Muscle of leg (tissue), 16 donors: ENCODE results near the gene RIOX2. TPM values are rescaled to one million over a fixed set of nuclear protein-coding genes. Genes with fewer than 3 reads are reported as not detected.
"Not testable (repeated sequence)": the region's sequence is repeated elsewhere in the genome, so short reads cannot be mapped to it uniquely, and the experiment has no call there.

Experiments used
- DNase-seq: peaks from one replicate; pipeline ENCODE4 v3.0.0; 2013
- H3K27ac ChIP-seq: one replicate; pipeline ENCODE4 v1.5.1; 2013; ENCODE audit warnings: mild to moderate bottlenecking, low read length, control low read depth
- H3K27me3 ChIP-seq: one replicate; pipeline ENCODE4 v1.6.1; 2013; ENCODE audit warnings: low read length; ENCODE audit not compliant: control insufficient read depth, insufficient read depth
- H3K36me3 ChIP-seq: one replicate; pipeline ENCODE4 v1.6.1; 2013; ENCODE audit warnings: low read length; ENCODE audit not compliant: control insufficient read depth, insufficient read depth
- H3K4me1 ChIP-seq: one replicate; pipeline ENCODE4 v1.6.1; 2013; ENCODE audit warnings: low read length; ENCODE audit not compliant: control insufficient read depth, insufficient read depth
- H3K4me3 ChIP-seq: one replicate; pipeline ENCODE4 v1.5.1; 2013; ENCODE audit warnings: low read length, control low read depth
- H3K9me3 ChIP-seq: replicated peaks from 2 replicates; pipeline ENCODE4 v1.6.1; 2013; ENCODE audit warnings: low read depth, low read length; ENCODE audit not compliant: control insufficient read depth
- WGBS: methylation state at CpG from one replicate; pipeline ENCODE4 v1.1.5; 2013; ENCODE audit warnings: missing lambda C conversion rate; ENCODE audit not compliant: insufficient coverage; 5-methylcytosine and 5-hydroxymethylcytosine counted together
- long read RNA-seq, 11 donors: transcript quantifications; one replicate each; lab custom pipeline, GENCODE V29; 2026
- polyA plus RNA-seq, 8 donors: library from polyadenylated mRNA; unstranded; fragments of 120-200 nt; gene quantifications; one replicate each; pipeline versions ENCODE4 v1.2.1 to v1.2.3, GENCODE V29; 2013; ENCODE audit warnings: inconsistent platforms in 1 of 8, low replicate concordance in 1 of 8; ENCODE audit not compliant: insufficient read length in 8 of 8, insufficient read depth in 1 of 8
- total RNA-seq: library from RNA; stranded (reverse); fragments of 120-200 nt; gene quantifications from one replicate; pipeline ENCODE4 v1.2.4, GENCODE V29; 2013

The RIOX2 gene
- total RNA-seq, result 38.6 TPM
- 10 to 100 TPM; 34.6 to 44.7 (median 38.8) TPM for polyA plus RNA-seq
- long read RNA-seq, donor 1, full-length matches to known transcripts, result 4 of 4 reads
- long read RNA-seq, donor 1, partial matches to known transcripts, result 0 of 4 reads
- long read RNA-seq, donor 1, other reads (novel, unspliced or antisense), result 0 of 4 reads
- long read RNA-seq, donor 2, result 0 reads
- long read RNA-seq, donor 3, full-length matches to known transcripts, result 7 of 7 reads
- long read RNA-seq, donor 3, partial matches to known transcripts, result 0 of 7 reads
- long read RNA-seq, donor 3, other reads (novel, unspliced or antisense), result 0 of 7 reads
- long read RNA-seq, donor 4, transcript RIOX2-203 (10 exons, 2,341 nt), result major isoform, 5 of 5 reads
- long read RNA-seq, donor 4, partial matches to known transcripts, result 0 of 5 reads
- long read RNA-seq, donor 4, other reads (novel, unspliced or antisense), result 0 of 5 reads
- long read RNA-seq, donor 5, full-length matches to known transcripts, result 16 of 28 reads
- long read RNA-seq, donor 5, partial matches to known transcripts, result 12 of 28 reads
- long read RNA-seq, donor 5, other reads (novel, unspliced or antisense), result 0 of 28 reads
- long read RNA-seq, donor 6, full-length matches to known transcripts, result 9 of 9 reads
- long read RNA-seq, donor 6, partial matches to known transcripts, result 0 of 9 reads
- long read RNA-seq, donor 6, other reads (novel, unspliced or antisense), result 0 of 9 reads
- long read RNA-seq, donor 7, partial matches to known transcripts, result 0 of 2 reads
- long read RNA-seq, donor 7, other reads (novel, unspliced or antisense), result 0 of 2 reads
- long read RNA-seq, donor 8, transcript RIOX2-203 (10 exons, 2,341 nt), result major isoform, 8 of 9 reads
- long read RNA-seq, donor 8, partial matches to known transcripts, result 0 of 9 reads
- long read RNA-seq, donor 8, other reads (novel, unspliced or antisense), result 0 of 9 reads
- long read RNA-seq, donor 9, full-length matches to known transcripts, result 5 of 5 reads
- long read RNA-seq, donor 9, partial matches to known transcripts, result 0 of 5 reads
- long read RNA-seq, donor 9, other reads (novel, unspliced or antisense), result 0 of 5 reads
- long read RNA-seq, donor 10, transcript RIOX2-203 (10 exons, 2,341 nt), result major isoform, 10 of 10 reads
- long read RNA-seq, donor 10, partial matches to known transcripts, result 0 of 10 reads
- long read RNA-seq, donor 10, other reads (novel, unspliced or antisense), result 0 of 10 reads
- long read RNA-seq, donor 11, partial matches to known transcripts, result 0 of 5 reads
- long read RNA-seq, donor 11, other reads (novel, unspliced or antisense), result 0 of 5 reads

- Histone ChIP-seq H3K27me3 (no peaks in the 10 kb centered on the region), H3K4me3 (peak within 1 kb of the TSS; percentile 59), H3K27ac (peak within 1 kb of the TSS; percentile 85), H3K4me1 (peaks cover 11% of the 10 kb centered on the region), H3K9me3 (no peaks in the 10 kb centered on the region), H3K36me3 (peaks cover 4% of the 10 kb centered on the region)
- under 1% methylated on average over 58 of the region's 82 CpGs for WGBS
- DNase-seq, result peak; percentile 80
Observed at GRCh38 chr3:97971679-97972567, at the start of gene RIOX2. Gene RIOX2, minus strand, starts transcription at chr3:97972431. Its CDS starts 4,838 bp downstream, at chr3:97967593.

DNA sequence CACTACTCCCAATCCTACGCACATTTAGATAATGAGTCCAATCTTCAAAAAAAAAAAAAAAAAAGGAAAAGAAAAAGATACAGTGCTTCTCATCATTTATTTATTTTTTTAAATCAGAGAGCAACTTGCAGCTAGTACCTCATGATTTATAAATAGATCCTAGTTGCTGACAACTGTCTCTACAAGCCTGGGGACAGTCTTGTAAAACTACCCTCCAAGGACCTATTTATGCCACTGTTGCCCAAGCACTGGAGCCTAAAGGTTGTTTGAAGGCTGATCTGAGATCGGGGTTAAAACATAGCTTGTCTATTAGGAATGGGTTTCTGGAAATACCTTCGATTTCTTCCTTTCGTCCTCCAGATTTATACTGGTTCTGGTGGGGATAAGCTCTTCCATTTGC is 48.2 kb upstream of the RIOX2 start:
- H3K4me3 ChIP-seq, result no peak overlapping the region
- no peaks in the 10 kb centered on the region for H3K27me3 ChIP-seq
- H3K4me1 ChIP-seq, result no peaks in the 10 kb centered on the region
- H3K9me3 ChIP-seq, result no peaks in the 10 kb centered on the region
- no peaks in the 10 kb centered on the region for H3K36me3 ChIP-seq
- H3K27ac ChIP-seq, result no peak overlapping the region
- no CpG with 5 or more reads among the region's 4 CpGs for WGBS
- DNase-seq, result no peak

GRCh38 chr3:98018301-98018700 is 46.1 kb upstream of the RIOX2 start:
- Histone ChIP-seq H3K36me3 (no peaks in the 10 kb centered on the region), H3K4me1 (no peaks in the 10 kb centered on the region), H3K4me3 (no peak overlapping the region), H3K9me3 (no peaks in the 10 kb centered on the region), H3K27me3 (no peaks in the 10 kb centered on the region), H3K27ac (no peak overlapping the region)
- no peak for DNase-seq
- no CpG with 5 or more reads among the region's 4 CpGs for WGBS

DNA sequence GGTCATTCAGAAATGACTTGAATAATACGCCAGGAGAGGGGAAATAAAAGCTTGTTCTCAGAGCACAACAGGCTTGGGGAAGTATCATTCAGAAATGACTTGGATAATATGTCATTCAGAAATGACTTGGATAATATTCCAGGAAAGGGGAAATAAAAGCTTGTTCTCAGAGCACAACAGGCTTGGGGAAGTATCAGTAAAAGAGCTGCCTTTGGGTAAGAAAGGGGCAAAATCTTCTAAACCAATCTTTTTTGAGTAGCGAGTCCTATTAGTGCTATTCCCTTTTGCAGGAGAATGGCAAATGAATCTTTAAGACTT is 42.0 kb upstream of the RIOX2 start:
- Histone ChIP-seq H3K27ac (no peak overlapping the region), H3K4me3 (no peak overlapping the region), H3K27me3 (no peaks in the 10 kb centered on the region), H3K4me1 (no peaks in the 10 kb centered on the region), H3K9me3 (no peaks in the 10 kb centered on the region), H3K36me3 (no peaks in the 10 kb centered on the region)
- no peak for DNase-seq
- 89% methylated on average over 1 of the region's 2 CpGs for WGBS

- 50% methylated on average over 2 of the region's 4 CpGs for WGBS
- DNase-seq, result no peak
- Histone ChIP-seq H3K27me3 (no peaks in the 10 kb centered on the region), H3K9me3 (no peaks in the 10 kb centered on the region), H3K4me1 (no peaks in the 10 kb centered on the region), H3K27ac (no peak overlapping the region), H3K36me3 (no peaks in the 10 kb centered on the region), H3K4me3 (no peak overlapping the region)
Observed at GRCh38 chr3:98013411-98014267, 41.4 kb upstream of the RIOX2 start.

GRCh38 chr3:98012979-98013378 is 40.7 kb upstream of the RIOX2 start:
- no peaks in the 10 kb centered on the region for H3K27me3 ChIP-seq
- DNase-seq, result peak; percentile 91
- H3K36me3 ChIP-seq, result no peaks in the 10 kb centered on the region
- no peaks in the 10 kb centered on the region for H3K4me1 ChIP-seq
- H3K4me3 ChIP-seq, result no peak overlapping the region
- no peaks in the 10 kb centered on the region for H3K9me3 ChIP-seq
- no peak overlapping the region for H3K27ac ChIP-seq
- no CpG with 5 or more reads among the region's 2 CpGs for WGBS

- not testable (repeated sequence) for H3K4me3 ChIP-seq, H3K9me3 ChIP-seq, H3K27me3 ChIP-seq, DNase-seq, H3K27ac ChIP-seq, H3K36me3 ChIP-seq, H3K4me1 ChIP-seq
- WGBS, result no CpG with 5 or more reads among the region's 4 CpGs
Observed at GRCh38 chr3:98010883-98011449, 38.7 kb upstream of the RIOX2 start.

- H3K4me1 ChIP-seq, result no peaks in the 10 kb centered on the region
- no peak for DNase-seq
Observed at GRCh38 chr3:98010194-98010882, 38.1 kb upstream of the RIOX2 start.

More at GRCh38 chr3:98010194-98010882, 38.1 kb upstream of the RIOX2 start:
- no peaks in the 10 kb centered on the region for H3K36me3 ChIP-seq
- no peak overlapping the region for H3K27ac ChIP-seq
- no peaks in the 10 kb centered on the region for H3K27me3 ChIP-seq
- H3K9me3 ChIP-seq, result no peaks in the 10 kb centered on the region
- 94% methylated on average over 3 of the region's 7 CpGs for WGBS
- H3K4me3 ChIP-seq, result no peak overlapping the region
